Thymus (tissue), 11 donors: ENCODE results near the gene PTPN3. TPM values are rescaled to one million over a fixed set of nuclear protein-coding genes. Genes with fewer than 3 reads are reported as not detected.

Source experiments
- DNase-seq, 9 donors: peaks; one replicate each; pipeline ENCODE4 v3.0.0-alpha.2; 2013; ENCODE audit warnings: low spot score in 9 of 9, low read depth in 6 of 9, missing footprints in 1 of 9
- H3K27ac ChIP-seq, 2 donors: one replicate each; pipeline ENCODE4 v1.5.1; 2013; ENCODE audit warnings: control low read depth in 1 of 2, low read depth in 1 of 2, low read length in 1 of 2, mild to moderate bottlenecking in 1 of 2, moderate library complexity in 1 of 2
- H3K27me3 ChIP-seq, 2 donors: one replicate each; pipeline ENCODE4 v1.5.1; 2013; ENCODE audit warnings: low read length in 1 of 2; ENCODE audit not compliant: control insufficient read depth in 2 of 2, insufficient read depth in 1 of 2
- H3K36me3 ChIP-seq, 2 donors: one replicate each; pipeline ENCODE4 v1.5.1; 2013; ENCODE audit warnings: low read length in 1 of 2, mild to moderate bottlenecking in 1 of 2, moderate library complexity in 1 of 2; ENCODE audit not compliant: control insufficient read depth in 2 of 2, insufficient read depth in 2 of 2
- H3K4me1 ChIP-seq, 2 donors: one replicate each; pipeline ENCODE4 v1.5.1; 2013; ENCODE audit warnings: low read length in 2 of 2; ENCODE audit not compliant: control insufficient read depth in 2 of 2, insufficient read depth in 2 of 2
- H3K4me3 ChIP-seq, 2 donors: one replicate each; pipeline ENCODE4 v1.5.1; 2013; ENCODE audit warnings: low read length in 2 of 2, control low read depth in 1 of 2, mild to moderate bottlenecking in 1 of 2
- H3K9me3 ChIP-seq, 2 donors: one replicate each; pipeline ENCODE4 v1.5.1; 2013; ENCODE audit warnings: low read length in 1 of 2, mild to moderate bottlenecking in 1 of 2; ENCODE audit not compliant: control insufficient read depth in 2 of 2, insufficient read depth in 1 of 2
- WGBS: extraction: QIAGEN DNeasy Blood & Tissue Kit; methylation state at CpG from one replicate; pipeline ENCODE4 v1.1.7; 2013; 5-methylcytosine and 5-hydroxymethylcytosine counted together
- polyA plus RNA-seq: library from polyadenylated mRNA; stranded (reverse); fragments of 200-250 nt; gene quantifications from one replicate; pipeline ENCODE4 v1.2.3, GENCODE V29; 2013
- total RNA-seq: library from RNA; stranded (reverse); fragments of 120-200 nt; gene quantifications from one replicate; pipeline ENCODE4 v1.2.4, GENCODE V29; 2013
- donor health status: healthy.

PTPN3 gene
- total and polyA plus RNA-seq, 2 donors: 2.8 to 9.5 TPM

DNA sequence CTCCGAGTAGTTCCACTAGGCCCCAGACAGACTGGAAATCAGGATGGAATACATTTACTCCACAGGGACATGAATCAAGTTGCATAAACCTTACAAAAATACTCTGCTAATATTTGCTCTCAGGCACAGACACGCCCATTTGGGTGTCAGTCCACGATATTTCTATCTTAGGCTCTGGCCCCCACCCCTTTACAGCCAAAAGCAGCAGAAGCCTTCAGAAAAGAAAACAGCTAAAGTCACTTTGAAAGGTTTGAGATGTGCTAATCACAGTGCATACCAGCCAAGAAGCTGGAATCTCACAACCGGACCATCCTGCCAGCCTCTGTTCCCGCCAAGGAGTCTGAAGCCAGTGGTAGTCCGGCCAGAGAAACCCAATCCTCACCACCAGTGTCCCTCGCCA, 22.6 kb downstream of the PTPN3 start:
- 82% methylated on average over 7 of the region's 7 CpGs for WGBS
- H3K36me3 ChIP-seq: no peaks in the 10 kb centered on the region
- no peaks in the 10 kb centered on the region for H3K4me1 ChIP-seq
- H3K4me3 ChIP-seq: no peak overlapping the region
- no peak for DNase-seq
- H3K27me3 ChIP-seq: peaks cover 0 to 12% of the 10 kb centered on the region in 2 donors
- no peak overlapping the region for H3K27ac ChIP-seq
- H3K9me3 ChIP-seq: no peaks in the 10 kb centered on the region

DNA sequence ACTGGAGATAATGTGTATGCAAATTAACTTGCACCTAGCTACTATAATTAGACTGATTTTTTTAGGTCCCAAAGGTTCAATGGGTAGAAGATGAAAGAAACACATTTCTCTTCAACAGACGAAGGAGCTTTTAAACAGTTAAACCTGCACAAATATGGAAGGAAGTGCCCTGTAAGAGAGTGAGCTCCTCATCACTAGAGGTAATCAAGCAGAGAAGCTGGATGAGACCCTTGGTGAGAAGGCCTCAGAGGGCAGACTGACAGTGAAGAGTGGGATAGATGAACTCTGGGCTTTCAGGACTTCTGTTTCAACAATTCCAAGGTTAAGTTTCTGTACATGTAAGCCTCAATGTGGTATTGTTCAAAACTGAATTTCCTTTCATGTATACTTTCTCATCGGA, 23.2 kb downstream of the PTPN3 start:
- whole genome bisulfite sequencing: 92% methylated on average over 2 of the region's 2 CpGs
- no peak overlapping the region for H3K27ac ChIP-seq
- peaks cover 0 to 12% of the 10 kb centered on the region in 2 donors for H3K27me3 ChIP-seq
- DNase-seq: no peak
- no peaks in the 10 kb centered on the region for H3K4me1 ChIP-seq
- no peaks in the 10 kb centered on the region for H3K36me3 ChIP-seq
- no peak overlapping the region for H3K4me3 ChIP-seq
- H3K9me3 ChIP-seq: no peaks in the 10 kb centered on the region

DNA sequence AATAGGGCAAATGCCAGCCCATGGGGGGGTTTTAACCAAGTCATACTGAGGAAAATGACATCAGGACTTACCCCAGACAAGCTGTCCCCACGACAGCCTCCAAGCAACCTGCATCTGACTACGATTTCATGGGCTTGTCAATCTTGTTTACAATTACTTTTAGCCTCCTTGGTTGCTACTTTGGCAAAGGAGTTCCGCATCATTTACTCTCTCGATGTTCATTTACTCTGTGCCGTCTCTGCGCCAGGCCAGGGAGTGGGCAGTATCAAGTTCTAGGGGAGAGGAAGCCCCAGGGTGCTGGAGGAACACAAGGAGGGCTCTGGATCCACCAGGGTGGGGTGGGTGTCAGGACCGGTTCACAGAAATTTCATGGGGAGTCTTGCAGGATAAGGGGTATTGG, 23.9 kb downstream of the PTPN3 start:
- Histone ChIP-seq H3K27ac (no peak overlapping the region), H3K27me3 (peaks cover 0 to 12% of the 10 kb centered on the region in 2 donors)
- 85% methylated on average over 7 of the region's 7 CpGs for whole genome bisulfite sequencing

DNA sequence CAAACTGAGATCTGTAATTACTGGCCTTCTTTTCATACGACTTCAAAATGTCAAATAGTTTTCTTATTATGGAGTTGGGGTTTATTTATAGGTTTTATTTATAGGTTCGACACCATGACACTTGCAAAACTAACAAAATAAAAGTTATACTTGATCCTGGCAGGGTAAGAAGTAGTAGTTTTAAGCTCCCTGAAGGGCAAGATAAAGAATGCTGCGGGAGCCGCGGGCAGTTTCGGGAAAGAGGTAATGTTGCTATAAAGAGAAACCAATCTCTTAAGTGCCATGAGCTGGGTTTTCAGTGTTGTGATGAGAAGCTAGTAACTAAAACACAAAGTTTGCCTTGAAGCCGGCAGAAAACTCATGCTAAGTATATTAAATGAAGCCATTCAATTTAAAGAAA, 24.8 kb downstream of the PTPN3 start:
- Histone ChIP-seq H3K4me3 (no peak overlapping the region), H3K4me1 (no peaks in the 10 kb centered on the region), H3K9me3 (no peaks in the 10 kb centered on the region), H3K27ac (no peak overlapping the region), H3K36me3 (no peaks in the 10 kb centered on the region), H3K27me3 (peaks cover 0 to 12% of the 10 kb centered on the region in 2 donors)
- DNase-seq: no peak
- 85% methylated on average over 7 of the region's 7 CpGs for WGBS

More for the DNA sequence above, 23.9 kb downstream of the PTPN3 start:
- Histone ChIP-seq H3K9me3 (no peaks in the 10 kb centered on the region), H3K4me3 (no peak overlapping the region), H3K36me3 (no peaks in the 10 kb centered on the region), H3K4me1 (no peaks in the 10 kb centered on the region)
- no peak for DNase-seq

DNA sequence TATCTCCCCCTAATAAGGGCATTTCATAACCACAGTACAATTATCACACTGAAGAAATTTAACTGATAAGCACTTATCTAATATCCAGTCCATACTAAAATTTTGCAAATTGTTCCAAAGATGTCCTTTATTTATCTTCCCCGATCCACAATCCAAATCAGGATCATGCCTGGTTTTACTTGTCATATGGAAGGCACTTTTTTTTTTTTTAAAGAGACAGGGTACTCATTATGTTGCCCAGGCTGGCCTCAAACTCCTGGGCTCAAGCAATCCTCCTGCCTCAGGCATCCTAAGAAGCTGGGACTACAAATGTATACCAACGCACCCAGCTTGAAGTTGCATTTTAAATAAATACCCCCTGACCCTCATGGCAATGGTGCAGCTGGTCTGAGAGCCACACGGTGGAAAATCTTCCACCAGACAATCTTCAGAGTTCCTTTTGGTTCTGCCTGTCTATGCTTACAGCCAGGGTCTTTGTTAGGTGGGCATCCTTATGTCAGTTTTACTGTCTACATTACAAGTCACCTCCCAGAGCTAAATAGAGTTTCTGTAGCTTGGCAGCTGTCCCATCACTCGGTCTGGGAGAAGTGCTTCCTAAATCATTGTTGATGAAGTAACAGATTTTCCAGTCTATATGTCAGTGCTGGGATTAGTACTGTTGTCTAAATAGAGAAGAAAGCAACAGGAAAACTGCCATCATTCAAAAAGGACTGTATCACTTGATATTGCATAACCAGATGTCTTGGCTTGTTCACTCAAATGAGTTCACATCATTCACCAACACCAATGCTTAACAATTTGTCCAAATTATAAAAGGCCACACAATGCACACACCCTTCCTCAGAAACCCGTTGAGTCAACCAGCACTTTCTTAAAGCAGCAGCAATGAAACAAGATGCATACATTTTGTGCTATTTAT, 26.4 kb downstream of the PTPN3 start:
- 71% methylated on average over 5 of the region's 5 CpGs for WGBS
- H3K36me3 ChIP-seq: no peaks in the 10 kb centered on the region
- H3K4me1 ChIP-seq: no peaks in the 10 kb centered on the region
- DNase-seq: no peak
- H3K27ac ChIP-seq: no peak overlapping the region
- H3K4me3 ChIP-seq: no peak overlapping the region
- H3K27me3 ChIP-seq: peaks cover 0 to 7% of the 10 kb centered on the region in 2 donors
- no peaks in the 10 kb centered on the region for H3K9me3 ChIP-seq

DNA sequence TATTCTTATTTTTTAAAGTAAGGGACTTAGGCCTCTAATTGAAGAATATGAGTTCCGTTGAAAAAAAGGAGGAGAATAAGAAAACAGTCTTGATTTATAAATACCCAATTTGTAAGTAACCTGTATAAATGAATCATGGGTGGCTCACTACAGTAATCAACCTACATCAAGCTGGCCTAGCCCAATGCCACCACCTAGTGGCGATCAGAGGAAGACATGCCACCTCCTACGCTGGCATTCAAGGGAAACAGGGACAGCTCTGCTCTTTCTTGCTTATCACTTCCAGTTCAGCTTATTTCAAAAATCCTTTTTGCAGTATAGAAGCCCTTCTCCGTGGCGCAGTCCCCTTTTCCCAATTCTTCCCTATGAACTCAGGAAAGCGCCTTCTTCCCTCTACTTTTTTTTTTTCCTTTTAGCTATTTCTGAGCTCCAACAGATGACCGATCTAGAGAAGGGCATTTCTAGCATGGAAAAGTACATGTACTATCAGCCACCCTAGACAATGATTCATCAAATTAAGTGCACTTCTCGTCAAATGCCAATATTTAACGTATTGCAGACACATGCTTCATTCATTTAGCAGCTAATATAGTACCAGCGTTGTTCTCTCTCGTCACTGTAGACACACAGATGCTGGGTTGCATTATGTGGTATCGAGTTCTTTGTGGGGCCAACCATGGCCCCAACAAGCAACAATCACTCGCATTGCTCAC, 28.3 kb downstream of the PTPN3 start:
- peak; percentile 33 to 78 (median 58) for DNase-seq
- peaks cover 0 to 7% of the 10 kb centered on the region in 2 donors for H3K27me3 ChIP-seq
- WGBS: 50% methylated on average over 13 of the region's 13 CpGs
- H3K4me1 ChIP-seq: no peaks in the 10 kb centered on the region
- H3K27ac ChIP-seq: no peak overlapping the region
- H3K36me3 ChIP-seq: no peaks in the 10 kb centered on the region
- H3K9me3 ChIP-seq: no peaks in the 10 kb centered on the region
- no peak overlapping the region for H3K4me3 ChIP-seq

DNA sequence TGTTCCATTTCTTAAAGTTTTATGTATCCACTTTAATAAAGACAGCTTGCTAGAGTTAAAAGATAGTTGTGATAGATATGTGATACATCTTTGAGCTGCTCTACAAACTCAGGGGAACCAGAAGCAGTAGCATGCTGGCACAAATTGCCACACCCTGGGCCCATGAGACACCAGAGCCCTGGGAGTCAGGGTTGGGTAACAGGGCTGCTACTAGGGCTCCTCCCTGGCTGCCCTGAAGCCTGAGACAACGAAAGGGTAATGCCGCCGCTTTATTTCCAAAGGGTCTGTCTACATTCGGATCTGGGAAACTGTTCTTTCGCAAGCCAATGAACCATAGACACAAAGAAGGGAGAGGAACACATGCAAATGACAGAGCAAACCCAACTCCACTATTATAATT, 29.2 kb downstream of the PTPN3 start:
- H3K4me1 ChIP-seq: no peaks in the 10 kb centered on the region
- peaks cover 0 to 3% of the 10 kb centered on the region in 2 donors for H3K27me3 ChIP-seq
- 97% methylated on average over 5 of the region's 5 CpGs for WGBS
- no peak overlapping the region for H3K4me3 ChIP-seq
- H3K9me3 ChIP-seq: no peaks in the 10 kb centered on the region
- DNase-seq: no peak
- H3K36me3 ChIP-seq: no peaks in the 10 kb centered on the region
- H3K27ac ChIP-seq: no peak overlapping the region

DNA sequence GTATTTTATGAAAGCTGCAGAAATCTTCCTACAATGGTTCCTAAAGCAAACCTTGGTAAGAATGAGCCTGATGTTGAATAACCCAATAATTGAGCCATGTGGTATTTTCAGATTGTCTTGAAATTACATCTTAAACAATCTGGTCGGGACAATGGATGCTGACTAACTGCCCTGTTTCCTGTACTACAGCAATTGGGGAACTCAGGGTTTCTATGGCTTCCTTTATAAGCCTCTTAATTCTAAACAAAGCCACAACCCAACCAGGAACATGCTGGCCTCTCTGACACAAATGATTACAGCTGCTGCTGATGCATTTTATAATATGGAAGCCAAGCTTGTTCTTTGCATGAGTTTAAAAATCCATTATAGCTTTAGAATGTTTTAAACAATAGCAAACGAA, 30.2 kb downstream of the PTPN3 start:
- WGBS: 28% methylated on average over 2 of the region's 2 CpGs
- DNase-seq: no peak
- Histone ChIP-seq H3K27me3 (no peaks in the 10 kb centered on the region), H3K4me1 (no peaks in the 10 kb centered on the region), H3K9me3 (no peaks in the 10 kb centered on the region), H3K27ac (no peak overlapping the region), H3K4me3 (no peak overlapping the region), H3K36me3 (no peaks in the 10 kb centered on the region)
